Left kidney (tissue), 2 donors: ENCODE measurements around the gene HLCS. TPM values are rescaled to one million over a fixed set of nuclear protein-coding genes. Genes with fewer than 3 reads are reported as not detected.

Experiments used
- DNase-seq: peaks from one replicate; pipeline ENCODE4 v3.0.0-alpha.2; 2013
- polyA plus RNA-seq: library from polyadenylated mRNA; unstranded; fragments of 120-200 nt; gene quantifications from one replicate; pipeline ENCODE4 v1.2.1, GENCODE V29; 2013; ENCODE audit not compliant: insufficient read length

Gene HLCS
- polyA plus RNA-seq, 1 donor: 18.0 TPM

- no peak for DNase-seq
Measured at GRCh38 chr21:36745459-36745858, 221.0 kb downstream of the HLCS start.

DNA sequence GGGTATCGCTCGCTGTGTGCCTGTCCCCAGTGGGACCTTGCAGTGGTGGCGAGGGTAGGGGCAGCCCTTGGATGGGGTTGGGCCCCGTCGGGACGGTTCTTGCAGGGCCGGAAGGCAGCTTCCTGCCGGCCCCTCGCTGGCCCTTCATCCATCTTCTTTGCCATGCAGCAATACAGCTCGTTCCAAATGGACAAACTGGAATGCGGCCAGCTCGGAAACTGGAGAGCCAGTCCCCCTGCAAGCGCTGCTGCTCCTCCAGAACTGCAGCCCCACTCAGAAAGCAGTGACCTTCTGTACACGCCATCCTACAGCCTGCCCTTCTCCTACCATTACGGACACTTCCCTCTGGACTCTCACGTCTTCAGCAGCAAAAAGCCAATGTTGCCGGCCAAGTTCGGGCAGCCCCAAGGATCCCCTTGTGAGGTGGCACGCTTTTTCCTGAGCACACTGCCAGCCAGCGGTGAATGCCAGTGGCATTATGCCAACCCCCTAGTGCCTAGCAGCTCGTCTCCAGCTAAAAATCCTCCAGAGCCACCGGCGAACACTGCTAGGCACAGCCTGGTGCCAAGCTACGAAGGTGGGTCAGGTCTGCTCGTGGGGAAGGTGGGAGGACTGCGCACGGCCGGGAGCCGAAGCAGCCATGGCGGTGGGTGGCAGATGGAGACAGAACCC lies 221.8 kb downstream of the HLCS start:
- peak; percentile 69 for DNase-seq

- DNase-seq: no peak
Measured at GRCh38 chr21:36744190-36744559, 222.3 kb downstream of the HLCS start.

GRCh38 chr21:36743446-36743845 lies 223.0 kb downstream of the HLCS start:
- DNase-seq: no peak

- DNase-seq: no peak
Measured at GRCh38 chr21:36743008-36743407, 223.5 kb downstream of the HLCS start.

GRCh38 chr21:36741506-36741905 lies 225.0 kb downstream of the HLCS start:
- no peak for DNase-seq

DNA sequence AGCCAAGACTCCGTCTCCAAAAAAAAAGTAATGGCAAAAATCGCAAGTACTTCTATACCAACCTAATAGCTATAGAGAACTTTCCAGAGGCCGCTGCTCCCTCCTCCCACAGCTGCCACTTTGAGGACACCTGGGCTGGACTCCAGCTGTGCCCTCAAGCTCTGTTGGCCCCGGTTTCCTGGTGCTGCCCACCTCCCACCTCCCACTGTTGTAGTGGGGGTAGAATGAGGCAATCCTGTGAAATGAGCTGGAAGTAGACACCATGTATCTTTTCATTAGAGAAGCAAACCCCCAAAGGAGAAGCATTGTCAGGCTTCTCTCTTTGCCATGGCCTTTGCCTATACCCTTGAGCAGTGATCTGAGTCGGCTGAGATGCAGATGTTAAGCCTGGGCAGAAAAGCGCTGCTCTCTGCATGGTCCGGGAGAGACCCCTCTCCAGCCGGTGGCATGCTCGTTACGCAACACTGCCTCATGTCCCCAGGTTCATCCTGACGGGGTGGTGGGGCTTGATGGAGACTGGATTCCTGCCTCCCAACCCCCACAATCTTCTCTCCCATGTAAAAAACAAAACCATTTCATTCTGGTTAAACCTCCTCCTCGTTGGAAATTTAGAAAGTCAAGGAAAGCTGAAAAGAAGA lies 227.9 kb downstream of the HLCS start:
- no peak for DNase-seq

DNA sequence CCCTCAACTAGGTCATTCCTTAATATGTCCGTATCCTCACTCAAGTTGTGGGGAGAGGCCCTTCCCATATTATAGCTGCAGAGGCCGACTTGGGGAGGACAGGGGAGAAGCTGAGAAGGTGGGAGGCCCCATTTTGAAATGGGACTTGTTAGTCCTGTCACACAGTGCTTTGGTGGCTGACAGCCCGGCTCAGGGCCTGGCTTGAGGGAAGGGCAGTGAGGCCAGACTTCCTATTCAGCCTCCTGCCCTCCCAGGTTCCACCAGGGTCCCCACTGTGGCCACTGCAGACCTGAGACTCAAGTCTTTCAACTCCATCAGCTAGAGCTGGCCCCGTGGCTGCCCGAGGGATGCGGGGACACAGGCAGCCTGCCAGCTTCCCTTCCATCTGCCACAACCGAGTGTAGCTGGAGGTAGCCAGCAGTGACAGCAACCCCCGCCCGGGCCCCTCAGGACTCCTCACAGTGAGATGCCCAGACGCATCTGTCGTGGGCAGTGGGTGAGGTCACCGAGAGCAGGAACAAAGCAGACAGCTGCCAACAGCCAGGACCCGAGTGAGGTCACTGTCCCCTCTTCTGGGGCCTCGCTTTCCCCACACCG lies 230.6 kb downstream of the HLCS start:
- DNase-seq: no peak

DNA sequence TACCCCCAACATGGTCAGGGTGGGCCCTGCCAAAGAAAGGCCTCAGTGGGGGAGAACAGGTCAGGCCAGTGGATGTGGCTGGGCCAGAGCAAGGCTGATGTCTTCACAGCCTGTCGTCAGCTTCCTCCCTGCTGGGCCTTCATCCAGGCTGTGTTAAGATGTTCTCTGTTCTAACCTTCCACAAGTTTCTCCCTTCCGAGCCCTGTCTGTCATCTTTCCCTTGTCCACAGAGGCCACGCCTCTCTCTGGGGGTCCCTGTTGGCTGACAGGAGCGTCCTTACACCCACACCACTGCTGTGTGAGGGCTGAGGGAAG lies 231.3 kb downstream of the HLCS start:
- no peak for DNase-seq

- no peak for DNase-seq
Measured at GRCh38 chr21:36734367-36735200, 231.9 kb downstream of the HLCS start.

DNA sequence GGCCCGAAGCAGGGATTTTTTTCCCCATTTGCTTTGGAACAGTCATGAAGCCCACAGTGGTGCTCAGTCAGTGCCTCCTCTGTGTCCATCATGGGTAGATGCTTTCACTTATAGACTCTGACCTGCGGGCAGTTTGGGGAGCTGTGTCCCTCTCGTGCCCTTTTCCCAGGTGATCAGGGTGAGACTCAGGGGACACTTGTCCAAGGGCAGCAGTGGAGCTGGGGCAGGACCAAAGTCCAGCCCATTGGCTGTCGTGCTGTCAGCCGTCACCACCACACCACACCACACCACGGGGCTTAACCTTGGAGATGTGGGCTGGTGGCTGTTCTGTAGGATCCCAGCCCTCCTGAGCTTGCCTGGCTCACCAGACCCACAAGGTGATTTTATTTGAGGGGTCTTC lies 232.6 kb downstream of the HLCS start:
- DNase-seq: no peak

GRCh38 chr21:36732761-36733160 lies 233.7 kb downstream of the HLCS start:
- DNase-seq: no peak

DNA sequence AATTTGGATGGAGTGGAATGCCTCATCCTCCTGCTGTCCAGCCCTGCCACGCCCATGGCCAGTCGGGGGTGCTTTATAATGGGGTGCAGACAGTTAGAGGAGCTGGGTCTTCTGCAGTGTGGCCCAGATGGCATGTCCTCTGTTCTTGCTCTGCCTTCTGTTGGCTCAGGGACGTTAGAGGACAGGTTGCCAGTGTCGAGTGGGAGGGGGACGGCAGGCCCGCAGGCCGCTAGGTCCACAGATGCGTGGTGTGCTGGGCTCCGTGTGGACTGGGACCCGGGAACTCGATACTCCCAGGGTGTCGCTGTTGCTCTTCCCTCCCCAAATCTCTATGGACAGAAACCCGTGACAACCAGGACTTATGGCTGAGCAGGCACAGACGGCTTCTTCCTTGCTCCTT lies 234.3 kb downstream of the HLCS start:
- DNase-seq: no peak

GRCh38 chr21:36730291-36731281 lies 235.9 kb downstream of the HLCS start:
- no peak for DNase-seq

GRCh38 chr21:36729310-36729970 lies 237.0 kb downstream of the HLCS start:
- DNase-seq: peak; percentile 84

DNA sequence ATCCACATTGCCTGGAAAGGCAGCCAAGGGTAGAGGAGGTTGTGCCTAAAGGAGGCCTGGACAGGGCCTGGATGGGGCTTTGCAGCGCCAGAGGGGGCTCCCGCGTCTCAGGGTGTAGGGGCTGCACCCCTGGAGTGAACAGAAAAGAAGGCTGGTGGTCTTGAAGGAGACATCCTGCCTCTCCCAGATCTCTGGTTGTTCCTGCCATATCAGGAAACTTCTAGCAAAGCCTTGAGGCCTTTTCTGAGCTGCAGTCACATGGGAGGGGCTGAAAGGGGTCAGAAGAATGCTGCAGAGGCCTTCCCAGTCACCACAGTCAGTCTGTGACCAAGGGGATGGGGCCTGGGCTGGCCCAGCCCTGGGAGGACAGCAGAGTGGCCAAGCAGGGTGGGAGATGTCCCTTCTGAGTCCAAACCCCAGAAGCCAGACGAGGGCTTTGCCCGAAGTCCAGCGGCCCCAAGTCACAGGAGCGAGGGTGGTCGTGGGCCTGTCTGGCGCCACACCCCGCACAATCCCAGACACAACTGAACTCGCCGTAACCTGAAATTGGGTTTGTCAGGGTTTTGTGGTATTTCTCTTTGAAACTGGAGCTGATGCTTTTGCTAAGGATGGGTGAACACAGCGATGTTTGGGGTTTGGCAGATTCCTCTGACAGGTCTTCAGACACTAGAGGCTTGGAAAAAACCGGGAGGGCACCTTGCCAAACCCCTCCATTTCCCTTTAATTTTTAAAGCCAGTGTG lies 237.9 kb downstream of the HLCS start:
- DNase-seq: no peak

DNA sequence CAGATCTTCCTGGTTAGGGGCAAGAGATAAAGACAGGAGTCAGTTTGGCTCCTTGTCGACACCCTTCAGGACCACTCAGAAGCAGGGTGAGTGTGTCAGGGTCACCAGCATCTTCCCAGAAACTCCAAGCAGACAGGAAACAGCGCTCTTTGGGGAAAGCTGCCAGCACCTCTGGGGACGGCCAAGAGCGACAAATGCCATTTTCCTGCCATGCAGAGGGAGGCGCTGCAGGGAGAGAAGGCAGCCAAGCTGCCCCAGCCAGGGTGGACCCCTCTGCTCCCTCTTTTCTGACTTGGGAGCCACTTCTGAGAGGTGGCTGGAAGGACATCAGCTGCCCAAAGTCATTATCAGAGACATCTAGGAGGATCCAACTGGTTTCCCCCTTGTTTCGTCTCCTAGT lies 238.6 kb downstream of the HLCS start:
- no peak for DNase-seq

- DNase-seq: no peak
Measured at GRCh38 chr21:36725793-36726386, 240.6 kb downstream of the HLCS start.

GRCh38 chr21:36724660-36725059 lies 241.8 kb downstream of the HLCS start:
- no peak for DNase-seq

DNA sequence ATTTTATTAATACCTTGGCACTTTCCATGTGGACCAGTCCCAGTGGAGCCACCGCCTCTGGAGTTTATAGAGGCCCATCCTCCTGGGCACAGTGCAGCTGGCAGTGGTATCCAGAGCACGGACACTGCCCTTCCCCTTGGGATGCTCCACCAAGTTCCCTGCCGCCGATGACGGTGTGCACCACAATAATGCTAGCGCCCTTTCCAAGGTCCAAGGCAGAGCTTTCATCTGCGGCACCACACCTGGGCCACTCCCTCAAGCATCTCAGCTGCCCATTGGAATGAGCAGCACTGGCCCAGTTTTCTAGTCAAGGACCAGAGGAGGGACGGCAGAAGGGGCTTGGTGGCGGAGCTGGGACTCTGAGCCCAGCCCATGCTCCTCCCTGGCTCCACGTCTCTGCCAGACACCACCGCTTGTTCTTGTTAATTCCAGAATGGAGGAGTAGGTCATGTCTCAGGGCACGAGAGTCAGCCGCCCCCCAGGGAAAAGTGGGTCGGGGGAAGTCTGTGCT lies 243.0 kb downstream of the HLCS start:
- DNase-seq: no peak
